HepG2 (cell line): ENCODE measurements around the gene ZNF628. TPM values are rescaled to one million over a fixed set of nuclear protein-coding genes. Genes with fewer than 3 reads are reported as not detected.
A peak's percentile ranks its signal among the peaks of the same experiment; 100 is the strongest.

Source experiments
- AGO2 ChIP-seq: fragments of 200-400 bp; formaldehyde crosslinking; optimal IDR thresholded peaks from 2 replicates; pipeline ENCODE3; 2017; ENCODE audit warnings: mild to moderate bottlenecking, low read depth, low read length, moderate library complexity
- BRCA1 ChIP-seq: sonication (generic); formaldehyde crosslinking; IDR thresholded peaks from 2 replicates; pipeline ENCODE4 v1.4.0; 2020; ENCODE audit warnings: missing genetic modification reagents
- MEIS2 ChIP-seq: sonication (generic); formaldehyde crosslinking; IDR thresholded peaks from 2 replicates; pipeline ENCODE4 v1.9.0; 2021; ENCODE audit warnings: mild to moderate bottlenecking, missing genetic modification reagents
- NFYC ChIP-seq: IDR thresholded peaks from 2 replicates; pipeline ENCODE4 v1.6.1; 2016; ENCODE audit warnings: missing genetic modification reagents, missing compliant biosample characterization
- NR2C2 ChIP-seq: sonication (generic); formaldehyde crosslinking; IDR thresholded peaks from 2 replicates; pipeline ENCODE4 v1.4.0; 2020; ENCODE audit warnings: missing genetic modification reagents, mild to moderate bottlenecking, moderate library complexity, borderline replicate concordance
- RAD51 ChIP-seq: fragments of 450-650 bp; IDR thresholded peaks from 2 replicates; pipeline ENCODE4 v1.6.1; 2016; ENCODE audit warnings: borderline replicate concordance
- ZFAT ChIP-seq: sonication (generic); formaldehyde crosslinking; conservative IDR thresholded peaks from 2 replicates; pipeline ENCODE4 v1.8.1; 2023; ENCODE audit warnings: missing genetic modification reagents, inconsistent platforms
- ZNF253 ChIP-seq: sonication (generic); formaldehyde crosslinking; IDR thresholded peaks from 2 replicates; pipeline ENCODE4 v1.8.0; 2022; ENCODE audit warnings: mild to moderate bottlenecking, missing genetic modification reagents, borderline replicate concordance
- ZNF562 ChIP-seq: sonication (generic); formaldehyde crosslinking; IDR thresholded peaks from 2 replicates; pipeline ENCODE4 v1.8.0; 2022; ENCODE audit warnings: missing genetic modification reagents, borderline replicate concordance
- ZNF709 ChIP-seq: sonication (generic); formaldehyde crosslinking; IDR thresholded peaks from 2 replicates; pipeline ENCODE4 v1.5.0; 2020; ENCODE audit warnings: mild to moderate bottlenecking, missing genetic modification reagents
- polyA plus RNA-seq, 8 experiments: library from polyadenylated mRNA; depleted of rRNA in 3 of 8; stranded (reverse) in 7 of 8; unstranded in 1 of 8; fragments of >200 nt; fragmentation: Illumina TruSeq in 4 of 8; extraction: Trizol in 4 of 8; gene quantifications; 2 replicates each; pipeline versions ENCODE4 v1.2.1 to v1.2.3, GENCODE V29; 2011 to 2016; ENCODE audit warnings: low read depth in 4 of 8, missing spikeins in 1 of 8, mixed read lengths in 1 of 8; ENCODE audit not compliant: insufficient read depth in 1 of 8
- total RNA-seq, 5 experiments: library from RNA; depleted of rRNA; stranded (reverse); fragments of >200 nt; fragmentation: Illumina TruSeq; extraction: Trizol; gene quantifications; 2 replicates each; pipeline ENCODE4 v1.2.3, GENCODE V29; 2016; ENCODE audit warnings: low read depth in 1 of 5
- TF ChIP-seq, protein P1 (sequence below): sonication (generic); formaldehyde crosslinking; IDR thresholded peaks from 2 replicates; pipeline ENCODE4 v1.4.0; 2020; ENCODE audit warnings: missing genetic modification reagents
- TF ChIP-seq, protein P2 (sequence below): sonication (generic); formaldehyde crosslinking; IDR thresholded peaks from 2 replicates; pipeline ENCODE4 v1.5.1; 2020; ENCODE audit warnings: missing genetic modification reagents, mild to moderate bottlenecking, borderline replicate concordance
- TF ChIP-seq, protein P3 (sequence below): sonication (generic); formaldehyde crosslinking; IDR thresholded peaks from 2 replicates; pipeline ENCODE4 v1.5.1; 2020; ENCODE audit warnings: mild to moderate bottlenecking, missing genetic modification reagents, moderate library complexity
- TF ChIP-seq, protein P4 (sequence below): sonication (generic); formaldehyde crosslinking; IDR thresholded peaks from 2 replicates; pipeline ENCODE4 v1.5.1; 2020; ENCODE audit warnings: mild to moderate bottlenecking, missing genetic modification reagents, moderate library complexity
- TF ChIP-seq, protein P5 (sequence below): sonication (generic); formaldehyde crosslinking; IDR thresholded peaks from 2 replicates; pipeline ENCODE4 v1.5.0; 2020; ENCODE audit warnings: mild to moderate bottlenecking, missing genetic modification reagents
- TF ChIP-seq, protein P6 (sequence below): sonication (generic); formaldehyde crosslinking; conservative IDR thresholded peaks from 2 replicates; pipeline ENCODE4 v1.4.0; 2020; ENCODE audit warnings: missing genetic modification reagents

ZNF628 gene
- total and polyA plus RNA-seq, 2 of the 13 experiments (the other 11 are each of a cell fraction or from before 2014, with no cell fraction given) = 0.54 to 1.2 TPM

DNA sequence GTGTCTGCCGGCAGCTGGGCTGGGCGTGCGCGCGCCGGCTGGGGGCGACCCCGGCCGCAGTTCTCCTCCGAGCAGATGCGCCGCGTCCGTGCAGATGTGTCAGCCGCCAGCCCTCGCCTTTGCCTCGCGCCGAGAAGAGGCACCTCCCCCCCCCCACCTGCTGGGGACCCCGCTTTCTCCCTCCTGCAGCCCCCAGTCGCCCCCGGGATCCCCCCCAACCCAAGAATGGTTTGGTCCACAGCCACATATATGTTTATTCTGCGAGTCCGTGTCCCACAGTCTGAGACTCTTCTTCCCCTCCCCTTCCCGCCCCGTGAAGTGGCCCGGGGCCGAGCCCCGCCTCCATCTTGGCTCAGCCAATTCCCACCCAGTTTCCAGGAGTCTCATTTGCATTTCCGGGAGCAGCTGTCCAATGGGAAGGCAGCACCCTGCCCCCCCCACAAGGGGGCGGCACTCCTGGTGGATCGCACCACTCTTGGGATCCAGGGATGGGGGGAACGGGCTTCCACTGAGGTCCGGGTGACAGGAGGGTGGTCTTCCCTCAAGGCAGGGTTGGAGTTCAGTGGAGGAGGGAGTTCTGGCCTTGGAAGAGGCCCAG lies 23.6 kb upstream of the ZNF628 start (continued):
- TF ChIP-seq, protein P1, sequence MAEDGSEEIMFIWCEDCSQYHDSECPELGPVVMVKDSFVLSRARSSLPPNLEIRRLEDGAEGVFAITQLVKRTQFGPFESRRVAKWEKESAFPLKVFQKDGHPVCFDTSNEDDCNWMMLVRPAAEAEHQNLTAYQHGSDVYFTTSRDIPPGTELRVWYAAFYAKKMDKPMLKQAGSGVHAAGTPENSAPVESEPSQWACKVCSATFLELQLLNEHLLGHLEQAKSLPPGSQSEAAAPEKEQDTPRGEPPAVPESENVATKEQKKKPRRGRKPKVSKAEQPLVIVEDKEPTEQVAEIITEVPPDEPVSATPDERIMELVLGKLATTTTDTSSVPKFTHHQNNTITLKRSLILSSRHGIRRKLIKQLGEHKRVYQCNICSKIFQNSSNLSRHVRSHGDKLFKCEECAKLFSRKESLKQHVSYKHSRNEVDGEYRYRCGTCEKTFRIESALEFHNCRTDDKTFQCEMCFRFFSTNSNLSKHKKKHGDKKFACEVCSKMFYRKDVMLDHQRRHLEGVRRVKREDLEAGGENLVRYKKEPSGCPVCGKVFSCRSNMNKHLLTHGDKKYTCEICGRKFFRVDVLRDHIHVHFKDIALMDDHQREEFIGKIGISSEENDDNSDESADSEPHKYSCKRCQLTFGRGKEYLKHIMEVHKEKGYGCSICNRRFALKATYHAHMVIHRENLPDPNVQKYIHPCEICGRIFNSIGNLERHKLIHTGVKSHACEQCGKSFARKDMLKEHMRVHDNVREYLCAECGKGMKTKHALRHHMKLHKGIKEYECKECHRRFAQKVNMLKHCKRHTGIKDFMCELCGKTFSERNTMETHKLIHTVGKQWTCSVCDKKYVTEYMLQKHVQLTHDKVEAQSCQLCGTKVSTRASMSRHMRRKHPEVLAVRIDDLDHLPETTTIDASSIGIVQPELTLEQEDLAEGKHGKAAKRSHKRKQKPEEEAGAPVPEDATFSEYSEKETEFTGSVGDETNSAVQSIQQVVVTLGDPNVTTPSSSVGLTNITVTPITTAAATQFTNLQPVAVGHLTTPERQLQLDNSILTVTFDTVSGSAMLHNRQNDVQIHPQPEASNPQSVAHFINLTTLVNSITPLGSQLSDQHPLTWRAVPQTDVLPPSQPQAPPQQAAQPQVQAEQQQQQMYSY (CRISPR knock-in tag) = no peak
- no peak for TF ChIP-seq ZNF562 (CRISPR knock-in tag)
- TF ChIP-seq, protein P2, sequence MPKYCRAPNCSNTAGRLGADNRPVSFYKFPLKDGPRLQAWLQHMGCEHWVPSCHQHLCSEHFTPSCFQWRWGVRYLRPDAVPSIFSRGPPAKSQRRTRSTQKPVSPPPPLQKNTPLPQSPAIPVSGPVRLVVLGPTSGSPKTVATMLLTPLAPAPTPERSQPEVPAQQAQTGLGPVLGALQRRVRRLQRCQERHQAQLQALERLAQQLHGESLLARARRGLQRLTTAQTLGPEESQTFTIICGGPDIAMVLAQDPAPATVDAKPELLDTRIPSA (CRISPR knock-in tag) = no peak
- TF ChIP-seq AGO2 = no peak
- TF ChIP-seq NFYC = peak; percentile 50
- TF ChIP-seq, protein P3, sequence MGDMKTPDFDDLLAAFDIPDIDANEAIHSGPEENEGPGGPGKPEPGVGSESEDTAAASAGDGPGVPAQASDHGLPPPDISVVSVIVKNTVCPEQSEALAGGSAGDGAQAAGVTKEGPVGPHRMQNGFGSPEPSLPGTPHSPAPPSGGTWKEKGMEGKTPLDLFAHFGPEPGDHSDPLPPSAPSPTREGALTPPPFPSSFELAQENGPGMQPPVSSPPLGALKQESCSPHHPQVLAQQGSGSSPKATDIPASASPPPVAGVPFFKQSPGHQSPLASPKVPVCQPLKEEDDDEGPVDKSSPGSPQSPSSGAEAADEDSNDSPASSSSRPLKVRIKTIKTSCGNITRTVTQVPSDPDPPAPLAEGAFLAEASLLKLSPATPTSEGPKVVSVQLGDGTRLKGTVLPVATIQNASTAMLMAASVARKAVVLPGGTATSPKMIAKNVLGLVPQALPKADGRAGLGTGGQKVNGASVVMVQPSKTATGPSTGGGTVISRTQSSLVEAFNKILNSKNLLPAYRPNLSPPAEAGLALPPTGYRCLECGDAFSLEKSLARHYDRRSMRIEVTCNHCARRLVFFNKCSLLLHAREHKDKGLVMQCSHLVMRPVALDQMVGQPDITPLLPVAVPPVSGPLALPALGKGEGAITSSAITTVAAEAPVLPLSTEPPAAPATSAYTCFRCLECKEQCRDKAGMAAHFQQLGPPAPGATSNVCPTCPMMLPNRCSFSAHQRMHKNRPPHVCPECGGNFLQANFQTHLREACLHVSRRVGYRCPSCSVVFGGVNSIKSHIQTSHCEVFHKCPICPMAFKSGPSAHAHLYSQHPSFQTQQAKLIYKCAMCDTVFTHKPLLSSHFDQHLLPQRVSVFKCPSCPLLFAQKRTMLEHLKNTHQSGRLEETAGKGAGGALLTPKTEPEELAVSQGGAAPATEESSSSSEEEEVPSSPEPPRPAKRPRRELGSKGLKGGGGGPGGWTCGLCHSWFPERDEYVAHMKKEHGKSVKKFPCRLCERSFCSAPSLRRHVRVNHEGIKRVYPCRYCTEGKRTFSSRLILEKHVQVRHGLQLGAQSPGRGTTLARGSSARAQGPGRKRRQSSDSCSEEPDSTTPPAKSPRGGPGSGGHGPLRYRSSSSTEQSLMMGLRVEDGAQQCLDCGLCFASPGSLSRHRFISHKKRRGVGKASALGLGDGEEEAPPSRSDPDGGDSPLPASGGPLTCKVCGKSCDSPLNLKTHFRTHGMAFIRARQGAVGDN (CRISPR knock-in tag) = 0 out of 2 replicates have a peak, but pooled peaks have one; percentile 9
- TF ChIP-seq, protein P4, sequence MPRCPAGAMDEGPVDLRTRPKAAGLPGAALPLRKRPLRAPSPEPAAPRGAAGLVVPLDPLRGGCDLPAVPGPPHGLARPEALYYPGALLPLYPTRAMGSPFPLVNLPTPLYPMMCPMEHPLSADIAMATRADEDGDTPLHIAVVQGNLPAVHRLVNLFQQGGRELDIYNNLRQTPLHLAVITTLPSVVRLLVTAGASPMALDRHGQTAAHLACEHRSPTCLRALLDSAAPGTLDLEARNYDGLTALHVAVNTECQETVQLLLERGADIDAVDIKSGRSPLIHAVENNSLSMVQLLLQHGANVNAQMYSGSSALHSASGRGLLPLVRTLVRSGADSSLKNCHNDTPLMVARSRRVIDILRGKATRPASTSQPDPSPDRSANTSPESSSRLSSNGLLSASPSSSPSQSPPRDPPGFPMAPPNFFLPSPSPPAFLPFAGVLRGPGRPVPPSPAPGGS (CRISPR knock-in tag) = no peak
- no peak for TF ChIP-seq RAD51
- TF ChIP-seq ZNF253 (CRISPR knock-in tag) = no peak
- no peak for TF ChIP-seq BRCA1
- no peak for TF ChIP-seq ZFAT
- TF ChIP-seq NR2C2 (CRISPR knock-in tag) = no peak
- TF ChIP-seq, protein P5, sequence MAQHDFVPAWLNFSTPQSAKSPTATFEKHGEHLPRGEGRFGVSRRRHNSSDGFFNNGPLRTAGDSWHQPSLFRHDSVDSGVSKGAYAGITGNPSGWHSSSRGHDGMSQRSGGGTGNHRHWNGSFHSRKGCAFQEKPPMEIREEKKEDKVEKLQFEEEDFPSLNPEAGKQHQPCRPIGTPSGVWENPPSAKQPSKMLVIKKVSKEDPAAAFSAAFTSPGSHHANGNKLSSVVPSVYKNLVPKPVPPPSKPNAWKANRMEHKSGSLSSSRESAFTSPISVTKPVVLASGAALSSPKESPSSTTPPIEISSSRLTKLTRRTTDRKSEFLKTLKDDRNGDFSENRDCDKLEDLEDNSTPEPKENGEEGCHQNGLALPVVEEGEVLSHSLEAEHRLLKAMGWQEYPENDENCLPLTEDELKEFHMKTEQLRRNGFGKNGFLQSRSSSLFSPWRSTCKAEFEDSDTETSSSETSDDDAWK (CRISPR knock-in tag) = no peak
- TF ChIP-seq MEIS2 (CRISPR knock-in tag) = no peak
- TF ChIP-seq, protein P6, sequence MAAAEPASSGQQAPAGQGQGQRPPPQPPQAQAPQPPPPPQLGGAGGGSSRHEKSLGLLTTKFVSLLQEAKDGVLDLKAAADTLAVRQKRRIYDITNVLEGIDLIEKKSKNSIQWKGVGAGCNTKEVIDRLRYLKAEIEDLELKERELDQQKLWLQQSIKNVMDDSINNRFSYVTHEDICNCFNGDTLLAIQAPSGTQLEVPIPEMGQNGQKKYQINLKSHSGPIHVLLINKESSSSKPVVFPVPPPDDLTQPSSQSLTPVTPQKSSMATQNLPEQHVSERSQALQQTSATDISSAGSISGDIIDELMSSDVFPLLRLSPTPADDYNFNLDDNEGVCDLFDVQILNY (CRISPR knock-in tag) = no peak
- no peak for TF ChIP-seq ZNF709
